Measurements from ENCODE around the gene LURAP1L. TPM values are rescaled to one million over a fixed set of nuclear protein-coding genes. Genes with fewer than 3 reads are reported as not detected.

LURAP1L gene
- total RNA-seq, 1 experiment from 2014 or later = 59.2 TPM

DNA sequence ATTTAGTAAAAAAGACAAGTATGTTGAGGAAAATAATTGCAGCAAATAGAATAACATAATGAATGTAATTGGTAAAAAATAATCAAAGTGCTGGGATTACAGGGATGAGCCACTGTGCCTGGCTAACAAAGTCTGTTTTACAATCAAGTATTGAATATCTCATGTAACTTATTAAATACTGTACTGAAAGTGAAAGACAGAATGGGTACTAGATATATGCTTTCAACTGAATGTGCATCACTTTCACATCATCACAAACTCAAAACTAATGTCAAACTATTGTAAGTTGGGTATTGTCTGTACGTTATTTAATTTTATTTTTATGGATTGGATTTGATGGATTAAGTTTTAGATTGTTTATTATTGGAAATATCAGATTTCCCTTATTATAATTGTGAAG, 58.9 kb downstream of the LURAP1L start:
- TF ChIP-seq, protein P1, sequence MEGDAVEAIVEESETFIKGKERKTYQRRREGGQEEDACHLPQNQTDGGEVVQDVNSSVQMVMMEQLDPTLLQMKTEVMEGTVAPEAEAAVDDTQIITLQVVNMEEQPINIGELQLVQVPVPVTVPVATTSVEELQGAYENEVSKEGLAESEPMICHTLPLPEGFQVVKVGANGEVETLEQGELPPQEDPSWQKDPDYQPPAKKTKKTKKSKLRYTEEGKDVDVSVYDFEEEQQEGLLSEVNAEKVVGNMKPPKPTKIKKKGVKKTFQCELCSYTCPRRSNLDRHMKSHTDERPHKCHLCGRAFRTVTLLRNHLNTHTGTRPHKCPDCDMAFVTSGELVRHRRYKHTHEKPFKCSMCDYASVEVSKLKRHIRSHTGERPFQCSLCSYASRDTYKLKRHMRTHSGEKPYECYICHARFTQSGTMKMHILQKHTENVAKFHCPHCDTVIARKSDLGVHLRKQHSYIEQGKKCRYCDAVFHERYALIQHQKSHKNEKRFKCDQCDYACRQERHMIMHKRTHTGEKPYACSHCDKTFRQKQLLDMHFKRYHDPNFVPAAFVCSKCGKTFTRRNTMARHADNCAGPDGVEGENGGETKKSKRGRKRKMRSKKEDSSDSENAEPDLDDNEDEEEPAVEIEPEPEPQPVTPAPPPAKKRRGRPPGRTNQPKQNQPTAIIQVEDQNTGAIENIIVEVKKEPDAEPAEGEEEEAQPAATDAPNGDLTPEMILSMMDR (IDR thresholded peaks at IDR 0.05; ENCODE audit: unreplicated experiment) = no peak
- ChIA-PET CTCF (no interaction called here), POLR2A (no interaction called here)
- H3K9me3 Mint-ChIP-seq (ENCODE audit: unreplicated experiment) = peaks cover 16% of the 10 kb centered on the region
- H3K27me3 Mint-ChIP-seq (ENCODE audit: insufficient read depth, unreplicated experiment) = no peaks in the 10 kb centered on the region
- H3K4me1 Mint-ChIP-seq (ENCODE audit: insufficient read depth, unreplicated experiment) = no peaks in the 10 kb centered on the region
- no TSS peak for BruUV-seq (replicated peaks)
- intact Hi-C loops (cut with micrococcal nuclease) = no loop called here
- H3K4me3 Mint-ChIP-seq (ENCODE audit: unreplicated experiment) = no peak overlapping the region
- no peak for DNase-seq (ENCODE audit: unreplicated experiment)
- H3K27ac Mint-ChIP-seq (ENCODE audit: low read depth, unreplicated experiment) = no peak overlapping the region
- peaks cover 4% of the 10 kb centered on the region for H3K36me3 Mint-ChIP-seq (ENCODE audit: insufficient read depth, unreplicated experiment)

DNA sequence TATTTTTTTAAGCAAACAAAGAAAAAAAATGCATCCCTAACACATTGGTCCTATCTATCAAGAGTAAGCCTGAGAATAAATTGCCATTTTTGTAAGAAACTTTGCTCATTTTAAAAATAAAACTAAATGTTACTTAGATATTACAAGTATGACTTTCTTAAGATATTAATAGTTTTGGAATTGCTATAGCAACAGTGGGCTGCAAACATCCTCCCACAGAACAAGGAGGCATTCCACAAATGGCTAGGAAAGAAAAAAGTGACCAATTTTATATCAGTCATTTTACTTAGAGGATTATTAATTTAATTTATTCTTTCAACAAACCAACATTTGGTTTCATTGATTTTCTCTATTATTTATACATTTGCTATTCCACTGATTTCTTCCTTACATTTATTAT, 63.7 kb downstream of the LURAP1L start:
- BruUV-seq (replicated peaks) = no TSS peak
- H3K27ac Mint-ChIP-seq (ENCODE audit: low read depth, unreplicated experiment) = no peak overlapping the region
- peaks cover 16% of the 10 kb centered on the region for H3K9me3 Mint-ChIP-seq (ENCODE audit: unreplicated experiment)
- ChIA-PET POLR2A (interaction anchor here (0.6 to 1.0 kb wide), 2 partner anchors 19 to 23 kb away, joined by 4 read pairs; no protein-coding TSS in a partner anchor), CTCF (interaction anchor here (0.7 kb wide), 1 partner anchor 117 kb away, joined by 4 read pairs; no protein-coding TSS in a partner anchor)
- DNase-seq (ENCODE audit: unreplicated experiment) = no peak
- H3K4me3 Mint-ChIP-seq (ENCODE audit: unreplicated experiment) = no peak overlapping the region
- no peaks in the 10 kb centered on the region for H3K27me3 Mint-ChIP-seq (ENCODE audit: insufficient read depth, unreplicated experiment)
- TF ChIP-seq, protein P1 (IDR thresholded peaks at IDR 0.05; ENCODE audit: unreplicated experiment) = no peak
- H3K4me1 Mint-ChIP-seq (ENCODE audit: insufficient read depth, unreplicated experiment) = no peaks in the 10 kb centered on the region
- peaks cover 4% of the 10 kb centered on the region for H3K36me3 Mint-ChIP-seq (ENCODE audit: insufficient read depth, unreplicated experiment)
- intact Hi-C loops (cut with micrococcal nuclease) = no loop called here

DNA sequence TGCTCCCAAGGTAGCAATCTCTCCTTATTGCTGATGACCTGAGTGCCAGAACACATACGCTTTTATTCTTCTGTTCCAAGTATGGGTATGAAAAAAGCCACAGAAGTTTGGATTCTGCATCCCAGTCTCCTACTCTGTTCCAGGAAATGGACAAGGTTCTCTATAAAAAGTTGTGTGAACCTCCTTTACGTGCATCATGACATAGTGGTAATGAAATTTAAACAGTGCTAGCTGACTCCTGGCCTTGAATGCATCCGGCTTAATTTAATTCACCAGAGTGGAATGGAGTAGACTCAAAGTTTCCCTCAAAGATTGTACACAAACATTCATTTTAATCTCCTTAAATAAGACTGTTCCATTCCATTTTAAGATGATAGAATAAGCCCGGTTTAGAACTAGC, 68.9 kb downstream of the LURAP1L start:
- H3K27ac Mint-ChIP-seq (ENCODE audit: low read depth, unreplicated experiment) = no peak overlapping the region
- no peaks in the 10 kb centered on the region for H3K36me3 Mint-ChIP-seq (ENCODE audit: insufficient read depth, unreplicated experiment)
- no peaks in the 10 kb centered on the region for H3K27me3 Mint-ChIP-seq (ENCODE audit: insufficient read depth, unreplicated experiment)
- no peaks in the 10 kb centered on the region for H3K4me1 Mint-ChIP-seq (ENCODE audit: insufficient read depth, unreplicated experiment)
- intact Hi-C loops (cut with micrococcal nuclease) = no loop called here
- DNase-seq (ENCODE audit: unreplicated experiment) = no peak
- H3K9me3 Mint-ChIP-seq (ENCODE audit: unreplicated experiment) = no peaks in the 10 kb centered on the region
- CTCF ChIA-PET = no interaction called here
- BruUV-seq (replicated peaks) = no TSS peak
- TF ChIP-seq, protein P1 (IDR thresholded peaks at IDR 0.05; ENCODE audit: unreplicated experiment) = no peak
- H3K4me3 Mint-ChIP-seq (ENCODE audit: unreplicated experiment) = no peak overlapping the region
- POLR2A ChIA-PET = no interaction called here

DNA sequence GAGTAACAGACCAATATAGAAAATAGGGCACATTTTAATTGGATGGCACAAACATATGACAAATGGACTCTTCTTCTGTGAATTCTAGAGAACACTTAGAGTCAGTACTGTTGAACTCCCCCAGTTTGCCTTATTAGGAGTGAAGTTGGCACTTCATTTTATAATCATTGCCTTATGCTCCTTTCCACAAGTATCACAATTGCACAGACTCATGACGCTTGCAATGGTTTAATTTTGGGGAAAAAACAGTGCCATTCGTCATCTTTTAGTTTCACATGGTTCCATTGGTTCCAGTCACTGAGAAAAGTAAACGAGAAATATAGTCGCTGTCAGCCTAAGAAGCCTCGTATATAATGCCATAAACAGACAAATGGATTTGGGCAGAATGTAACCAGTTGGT, 71.2 kb downstream of the LURAP1L start:
- no peaks in the 10 kb centered on the region for H3K27me3 Mint-ChIP-seq (ENCODE audit: insufficient read depth, unreplicated experiment)
- no TSS peak for BruUV-seq (replicated peaks)
- H3K4me3 Mint-ChIP-seq (ENCODE audit: unreplicated experiment) = no peak overlapping the region
- CTCF ChIA-PET = no interaction called here
- no peaks in the 10 kb centered on the region for H3K36me3 Mint-ChIP-seq (ENCODE audit: insufficient read depth, unreplicated experiment)
- DNase-seq (ENCODE audit: unreplicated experiment) = no peak
- TF ChIP-seq, protein P1 (IDR thresholded peaks at IDR 0.05; ENCODE audit: unreplicated experiment) = no peak
- no peak overlapping the region for H3K27ac Mint-ChIP-seq (ENCODE audit: low read depth, unreplicated experiment)
- H3K9me3 Mint-ChIP-seq (ENCODE audit: unreplicated experiment) = no peaks in the 10 kb centered on the region
- intact Hi-C loops (cut with micrococcal nuclease) = no loop called here
- H3K4me1 Mint-ChIP-seq (ENCODE audit: insufficient read depth, unreplicated experiment) = peaks cover 8% of the 10 kb centered on the region
- POLR2A ChIA-PET = no interaction called here
